Activated CD4-positive, alpha-beta T cell treated with anti-CD3 and anti-CD28 coated beads, Interleukin-2, Interleukin-4, amounts not matched to agents 100 ng/mL and 50 ng/mL, durations not matched to agents 16 hours and 8 hours (primary cell): Measurements from ENCODE around the gene DKK2.

Experiments
- DNase-seq: peaks from one replicate; pipeline ENCODE4 v3.0.0-alpha.2; 2020; ENCODE audit warnings: low spot score

DKK2 gene

GRCh38 chr4:107035819-107036583 lies at the start of gene DKK2:
TSS of gene DKK2 (minus strand) at chr4:107036313. CDS start at chr4:107035591, 722 bp downstream.
- DNase-seq, result no peak

- no peak for DNase-seq
Observed at GRCh38 chr4:107077192-107077591, 41.1 kb upstream of the DKK2 start.

GRCh38 chr4:107072836-107073736 lies 37.0 kb upstream of the DKK2 start:
- no peak for DNase-seq

- no peak for DNase-seq
Observed at GRCh38 chr4:107071108-107071507, 35.0 kb upstream of the DKK2 start.

- DNase-seq, result no peak
Observed at GRCh38 chr4:107069049-107069448, 32.9 kb upstream of the DKK2 start.

- DNase-seq, result no peak
Observed at GRCh38 chr4:107068116-107068515, 32.0 kb upstream of the DKK2 start.

GRCh38 chr4:107066621-107067020 lies 30.5 kb upstream of the DKK2 start:
- DNase-seq, result no peak

- DNase-seq, result no peak
Observed at GRCh38 chr4:107065201-107065600, 29.1 kb upstream of the DKK2 start.

GRCh38 chr4:107060388-107060787 lies 24.3 kb upstream of the DKK2 start:
- no peak for DNase-seq

GRCh38 chr4:107058828-107059227 lies 22.7 kb upstream of the DKK2 start:
- DNase-seq, result no peak

- no peak for DNase-seq
Observed at GRCh38 chr4:107050525-107051135, 14.5 kb upstream of the DKK2 start.

GRCh38 chr4:107046261-107046660 lies 10.1 kb upstream of the DKK2 start:
- no peak for DNase-seq

- no peak for DNase-seq
Observed at GRCh38 chr4:107044170-107044569, 8.1 kb upstream of the DKK2 start.

- peak; percentile 7 for DNase-seq
Observed at GRCh38 chr4:107037199-107037584, 1.1 kb upstream of the DKK2 start.

- no peak for DNase-seq
Observed at GRCh38 chr4:107036584-107037198, 578 bp upstream of the DKK2 start.

GRCh38 chr4:107034996-107035818 lies 906 bp downstream of the DKK2 start:
- no peak for DNase-seq

GRCh38 chr4:107034091-107034995 lies 1.8 kb downstream of the DKK2 start:
- DNase-seq, result no peak

- DNase-seq, result no peak
Observed at GRCh38 chr4:107027379-107027778, 8.7 kb downstream of the DKK2 start.

- no peak for DNase-seq
Observed at GRCh38 chr4:107018344-107018735, 17.8 kb downstream of the DKK2 start.
